WERI-Rb-1 (cell line): Measurements from ENCODE around the gene FBLN1.
"Not testable (repeated sequence)": the region's sequence is repeated elsewhere in the genome, so short reads cannot be mapped to it uniquely, and the experiment has no call there.

Experiments
- DNase-seq: peaks from one replicate; pipeline ENCODE4 v3.0.0-alpha.2; 2020
- H3K27ac ChIP-seq: fragments of 250-450 bp; sonication (Bioruptor Pico); 2 replicates; pipeline ENCODE4 v1.5.1; 2020; ENCODE audit warnings: mild to moderate bottlenecking, moderate library complexity
- H3K27me3 ChIP-seq: fragments of 250-450 bp; sonication (Bioruptor Pico); 2 replicates; pipeline ENCODE4 v1.5.1; 2021; ENCODE audit warnings: mild to moderate bottlenecking, low read depth, moderate library complexity; ENCODE audit not compliant: insufficient read depth, severe bottlenecking
- H3K36me3 ChIP-seq: fragments of 250-450 bp; sonication (Bioruptor Pico); 2 replicates; pipeline ENCODE4 v1.5.1; 2020; ENCODE audit warnings: mild to moderate bottlenecking, moderate library complexity
- H3K4me3 ChIP-seq: 2 replicates; pipeline ENCODE4 v1.5.1; 2011; ENCODE audit warnings: low read depth, mild to moderate bottlenecking, control low read depth, low read length
- H3K9me3 ChIP-seq: fragments of 250-450 bp; sonication (Bioruptor Pico); 2 replicates; pipeline ENCODE4 v1.5.1; 2021; ENCODE audit warnings: mild to moderate bottlenecking, moderate library complexity; ENCODE audit not compliant: severe bottlenecking
- TF ChIP-seq, protein P1 (sequence below): IDR thresholded peaks from 2 replicates; pipeline ENCODE4 v1.5.1; 2011; ENCODE audit warnings: low read depth, mild to moderate bottlenecking, control low read depth, inconsistent platforms, low read length

The FBLN1 gene

DNA sequence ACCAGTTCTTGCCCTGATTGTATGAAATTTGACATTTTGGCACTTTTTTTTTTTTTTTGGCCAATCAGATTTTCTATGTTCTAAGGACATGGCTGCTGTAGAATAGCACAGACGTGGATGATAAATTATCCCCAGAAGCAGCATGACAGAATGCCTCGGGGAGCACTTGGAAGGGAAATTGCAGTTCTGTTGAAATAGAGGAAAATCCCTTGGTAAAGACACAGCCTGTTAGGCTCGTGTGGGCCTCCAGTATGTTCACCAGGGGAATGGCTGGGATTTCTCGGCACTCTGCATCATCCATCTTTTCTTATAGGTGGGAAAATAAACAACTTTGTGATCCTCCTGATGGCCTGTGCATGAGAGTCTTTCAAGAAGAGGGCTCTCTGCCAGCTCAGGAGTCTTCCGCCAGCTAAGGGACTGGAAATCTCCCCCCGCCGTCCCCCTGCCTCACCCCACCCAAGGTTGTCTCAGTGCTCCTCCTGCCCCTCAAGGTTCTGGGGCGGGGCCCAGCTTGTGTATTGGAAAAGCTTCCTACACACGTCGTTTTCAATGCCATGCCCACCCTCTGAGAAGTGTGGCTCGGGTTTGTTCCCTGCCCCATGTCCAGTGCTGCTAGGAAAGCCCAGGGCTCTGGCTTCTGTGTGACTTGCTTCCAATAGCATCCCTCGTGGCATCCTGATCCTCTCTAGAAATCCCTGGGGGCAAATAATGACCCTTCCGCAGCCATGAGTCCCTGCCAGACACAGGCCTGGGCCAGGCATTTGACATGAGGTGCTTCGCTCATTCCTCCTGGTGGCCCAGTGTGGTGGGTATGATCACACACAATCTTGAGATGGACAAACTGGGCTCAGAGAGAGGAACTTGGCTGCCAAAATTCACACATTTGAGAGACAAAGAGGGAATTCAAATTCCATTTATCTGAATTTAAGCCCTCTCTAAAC lies 98.4 kb downstream of the FBLN1 start:
- H3K36me3 ChIP-seq = no peaks in the 10 kb centered on the region; the same call in 1 of the 2 replicates
- H3K4me3 ChIP-seq = no peak overlapping the region
- no peak overlapping the region for H3K27ac ChIP-seq
- TF ChIP-seq, protein P1, sequence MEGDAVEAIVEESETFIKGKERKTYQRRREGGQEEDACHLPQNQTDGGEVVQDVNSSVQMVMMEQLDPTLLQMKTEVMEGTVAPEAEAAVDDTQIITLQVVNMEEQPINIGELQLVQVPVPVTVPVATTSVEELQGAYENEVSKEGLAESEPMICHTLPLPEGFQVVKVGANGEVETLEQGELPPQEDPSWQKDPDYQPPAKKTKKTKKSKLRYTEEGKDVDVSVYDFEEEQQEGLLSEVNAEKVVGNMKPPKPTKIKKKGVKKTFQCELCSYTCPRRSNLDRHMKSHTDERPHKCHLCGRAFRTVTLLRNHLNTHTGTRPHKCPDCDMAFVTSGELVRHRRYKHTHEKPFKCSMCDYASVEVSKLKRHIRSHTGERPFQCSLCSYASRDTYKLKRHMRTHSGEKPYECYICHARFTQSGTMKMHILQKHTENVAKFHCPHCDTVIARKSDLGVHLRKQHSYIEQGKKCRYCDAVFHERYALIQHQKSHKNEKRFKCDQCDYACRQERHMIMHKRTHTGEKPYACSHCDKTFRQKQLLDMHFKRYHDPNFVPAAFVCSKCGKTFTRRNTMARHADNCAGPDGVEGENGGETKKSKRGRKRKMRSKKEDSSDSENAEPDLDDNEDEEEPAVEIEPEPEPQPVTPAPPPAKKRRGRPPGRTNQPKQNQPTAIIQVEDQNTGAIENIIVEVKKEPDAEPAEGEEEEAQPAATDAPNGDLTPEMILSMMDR = no peak
- H3K9me3 ChIP-seq = no peaks in the 10 kb centered on the region
- H3K27me3 ChIP-seq = no peaks in the 10 kb centered on the region
- no peak for DNase-seq

DNA sequence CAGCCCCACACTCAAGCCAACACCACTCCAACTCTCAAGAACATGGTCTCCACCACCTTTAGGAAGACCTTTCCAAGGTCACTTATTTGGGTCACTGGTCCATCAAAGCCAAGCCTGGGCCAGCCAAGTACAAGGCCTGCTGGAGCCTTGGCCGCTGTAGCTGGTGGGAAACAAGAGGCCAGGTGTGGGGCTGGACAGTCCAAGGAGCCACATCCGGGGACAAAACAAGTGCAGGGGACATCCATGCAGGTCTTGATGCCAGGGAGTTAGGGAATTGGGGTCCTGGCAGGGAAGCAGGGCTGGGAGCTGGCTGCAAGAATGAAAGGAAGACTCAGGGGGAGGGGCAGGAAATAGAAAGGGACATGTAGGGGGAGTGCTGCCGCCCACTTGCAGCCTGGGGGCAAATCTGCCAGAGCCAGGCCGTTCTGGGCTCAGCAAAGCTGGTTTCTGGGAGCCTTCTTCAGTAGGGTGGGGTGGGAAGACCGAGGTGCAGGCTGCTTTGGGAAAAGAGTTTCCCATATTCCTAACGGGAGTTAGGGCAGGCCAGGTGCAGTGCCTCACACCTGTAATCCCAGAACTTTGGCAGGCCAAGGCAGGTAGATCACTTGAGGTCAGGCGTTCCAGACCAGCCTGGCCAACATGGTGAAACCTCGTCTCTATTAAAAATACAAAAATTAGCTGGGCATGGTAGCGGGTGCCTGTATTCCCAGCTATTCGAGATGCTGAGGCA lies 99.5 kb downstream of the FBLN1 start:
- H3K27me3 ChIP-seq = no peaks in the 10 kb centered on the region
- no peak overlapping the region for H3K27ac ChIP-seq
- H3K36me3 ChIP-seq = no peaks in the 10 kb centered on the region; the same call in 1 of the 2 replicates
- TF ChIP-seq, protein P1 = no peak
- DNase-seq = no peak
- H3K9me3 ChIP-seq = no peaks in the 10 kb centered on the region
- no peak overlapping the region for H3K4me3 ChIP-seq

- Histone ChIP-seq H3K36me3 (no peaks in the 10 kb centered on the region; the same call in 1 of the 2 replicates), H3K9me3 (no peaks in the 10 kb centered on the region), H3K27me3 (no peaks in the 10 kb centered on the region), H3K27ac (no peak overlapping the region), H3K4me3 (no peak overlapping the region)
- TF ChIP-seq, protein P1 = no peak
- DNase-seq = no peak
Measured at GRCh38 chr22:45602824-45603595, 100.3 kb downstream of the FBLN1 start.

GRCh38 chr22:45603619-45604018 lies 100.9 kb downstream of the FBLN1 start:
- DNase-seq = no peak
- H3K9me3 ChIP-seq = no peaks in the 10 kb centered on the region
- no peak overlapping the region for H3K27ac ChIP-seq
- no peak overlapping the region for H3K4me3 ChIP-seq
- no peaks in the 10 kb centered on the region; the same call in 1 of the 2 replicates for H3K36me3 ChIP-seq
- H3K27me3 ChIP-seq = no peaks in the 10 kb centered on the region
- TF ChIP-seq, protein P1 = no peak

DNA sequence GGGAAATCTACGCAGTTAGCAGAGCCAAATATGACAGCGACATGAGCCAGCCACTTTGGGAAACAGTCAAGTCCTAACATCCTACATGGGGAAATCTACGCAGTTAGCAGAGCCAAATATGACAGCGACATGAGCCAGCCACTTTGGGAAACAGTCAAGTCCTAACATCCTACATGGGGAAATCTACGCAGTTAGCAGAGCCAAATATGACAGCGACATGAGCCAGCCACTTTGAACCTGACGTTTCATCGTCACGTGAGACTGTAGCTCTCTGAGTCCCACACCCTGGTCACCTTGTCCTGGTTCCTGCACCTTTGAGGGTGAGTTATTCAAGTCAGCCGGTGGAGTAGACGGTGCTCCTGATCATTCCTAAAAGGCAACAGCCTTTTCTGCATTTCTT lies 105.4 kb downstream of the FBLN1 start:
- not testable (repeated sequence) for H3K9me3 ChIP-seq, H3K36me3 ChIP-seq, DNase-seq, H3K4me3 ChIP-seq, H3K27ac ChIP-seq, H3K27me3 ChIP-seq
